ENCODE results near the gene YPEL3.

YPEL3 gene

DNA sequence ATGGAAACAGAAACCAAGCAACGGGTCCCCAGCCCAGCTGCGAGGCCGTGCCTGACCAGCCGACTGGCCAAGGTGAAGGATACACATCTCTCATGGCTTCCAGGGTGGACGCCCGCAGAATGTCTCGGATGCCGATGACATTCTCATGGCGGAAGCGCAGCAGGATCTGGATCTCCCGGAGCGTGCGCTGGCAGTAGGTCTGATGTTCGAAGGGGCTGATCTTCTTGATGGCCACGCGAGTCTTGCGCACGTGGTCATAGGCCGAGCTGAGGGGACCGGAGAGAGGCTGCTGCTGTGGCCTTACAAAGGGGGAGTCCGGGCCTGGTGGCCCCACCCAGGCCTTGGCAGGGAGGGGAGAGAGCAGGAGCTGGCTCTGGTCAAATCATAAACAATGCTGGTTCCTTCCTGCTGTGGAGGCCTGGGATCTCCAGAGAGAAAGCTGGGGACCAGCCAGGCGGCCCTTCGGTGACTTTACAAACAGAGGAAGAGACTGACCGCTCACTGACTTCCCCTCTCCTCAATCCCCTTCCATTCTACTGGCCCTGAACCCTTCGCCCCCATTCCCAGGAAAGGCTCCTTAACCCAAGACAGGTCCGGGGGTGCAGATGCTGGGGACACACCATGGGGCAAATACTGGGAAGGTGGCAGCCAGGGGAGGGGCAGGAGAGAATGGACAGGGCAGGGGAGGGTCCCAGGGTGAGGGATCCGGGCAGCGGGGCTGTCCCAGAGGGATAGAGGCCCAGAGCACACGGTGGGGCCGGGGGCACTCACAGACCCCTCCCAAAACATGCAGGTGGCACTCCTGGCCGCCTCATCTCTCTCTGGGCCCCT lies 25.9 kb upstream of the YPEL3 start:
- TF ChIP-seq, protein P1, sequence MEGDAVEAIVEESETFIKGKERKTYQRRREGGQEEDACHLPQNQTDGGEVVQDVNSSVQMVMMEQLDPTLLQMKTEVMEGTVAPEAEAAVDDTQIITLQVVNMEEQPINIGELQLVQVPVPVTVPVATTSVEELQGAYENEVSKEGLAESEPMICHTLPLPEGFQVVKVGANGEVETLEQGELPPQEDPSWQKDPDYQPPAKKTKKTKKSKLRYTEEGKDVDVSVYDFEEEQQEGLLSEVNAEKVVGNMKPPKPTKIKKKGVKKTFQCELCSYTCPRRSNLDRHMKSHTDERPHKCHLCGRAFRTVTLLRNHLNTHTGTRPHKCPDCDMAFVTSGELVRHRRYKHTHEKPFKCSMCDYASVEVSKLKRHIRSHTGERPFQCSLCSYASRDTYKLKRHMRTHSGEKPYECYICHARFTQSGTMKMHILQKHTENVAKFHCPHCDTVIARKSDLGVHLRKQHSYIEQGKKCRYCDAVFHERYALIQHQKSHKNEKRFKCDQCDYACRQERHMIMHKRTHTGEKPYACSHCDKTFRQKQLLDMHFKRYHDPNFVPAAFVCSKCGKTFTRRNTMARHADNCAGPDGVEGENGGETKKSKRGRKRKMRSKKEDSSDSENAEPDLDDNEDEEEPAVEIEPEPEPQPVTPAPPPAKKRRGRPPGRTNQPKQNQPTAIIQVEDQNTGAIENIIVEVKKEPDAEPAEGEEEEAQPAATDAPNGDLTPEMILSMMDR (IDR thresholded peaks at IDR 0.05) = no peak
- Histone ChIP-seq H3K4me3 (ENCODE audit: low read depth in 1 of 2, low read length in 1 of 2) (peak overlapping the region; percentile 94 to 97), H3K27me3 (no peaks in the 10 kb centered on the region), H3K36me3 (peaks cover 44% of the 10 kb centered on the region), H3K27ac (peak overlapping the region; percentile 84), H3K4me1 (ENCODE audit: control insufficient read depth in 1 of 2, insufficient read depth in 1 of 2, low read depth in 1 of 2, low read length in 1 of 2) (peaks cover 30 to 34% of the 10 kb centered on the region in 2 experiments), H3K9me3 (no peaks in the 10 kb centered on the region)

DNA sequence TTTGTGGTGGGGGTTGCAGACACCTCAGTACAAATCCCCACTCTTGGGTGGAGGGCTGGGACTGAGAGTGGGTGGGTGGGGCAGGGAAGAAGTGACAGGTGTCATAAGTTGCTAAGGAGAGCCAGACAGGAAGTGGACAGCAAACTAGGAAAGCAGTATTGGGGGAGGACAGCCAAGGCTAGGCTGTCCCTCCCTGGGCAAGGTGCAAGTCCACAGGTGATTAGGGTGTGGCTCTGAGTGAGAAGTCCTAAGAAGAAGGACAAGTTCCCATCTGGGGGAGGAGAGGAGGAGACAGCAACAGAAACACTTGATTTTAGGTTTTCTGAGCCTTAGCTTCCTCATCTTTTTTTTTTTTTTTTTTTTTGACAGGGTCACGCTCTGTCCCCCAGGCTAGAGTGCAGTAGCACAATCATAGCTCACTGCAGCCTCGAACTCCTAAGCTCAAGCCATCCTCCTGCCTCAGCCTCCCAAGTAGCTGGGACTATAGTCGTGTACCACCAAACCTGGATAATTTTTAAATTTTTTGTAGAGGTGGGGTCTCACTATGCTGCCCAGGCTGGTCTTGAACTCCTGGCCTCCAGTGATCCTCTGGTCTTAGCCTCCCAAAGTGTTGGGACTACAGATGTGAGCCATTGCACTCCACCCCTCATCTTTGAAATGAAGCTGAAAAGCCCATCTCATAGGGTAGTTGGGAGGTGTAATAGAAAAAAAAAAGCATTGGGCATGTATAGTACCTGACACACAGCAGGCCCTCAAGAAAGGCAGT lies 24.5 kb upstream of the YPEL3 start:
- Histone ChIP-seq H3K36me3 (peaks cover 58% of the 10 kb centered on the region), H3K27ac (peak overlapping the region; percentile 84), H3K4me3 (ENCODE audit: low read depth in 1 of 2, low read length in 1 of 2) (no peak overlapping the region), H3K9me3 (no peaks in the 10 kb centered on the region), H3K4me1 (ENCODE audit: control insufficient read depth in 1 of 2, insufficient read depth in 1 of 2, low read depth in 1 of 2, low read length in 1 of 2) (peaks cover 30 to 34% of the 10 kb centered on the region in 2 experiments), H3K27me3 (no peaks in the 10 kb centered on the region)
- TF ChIP-seq, protein P1 (IDR thresholded peaks at IDR 0.05) = no peak

DNA sequence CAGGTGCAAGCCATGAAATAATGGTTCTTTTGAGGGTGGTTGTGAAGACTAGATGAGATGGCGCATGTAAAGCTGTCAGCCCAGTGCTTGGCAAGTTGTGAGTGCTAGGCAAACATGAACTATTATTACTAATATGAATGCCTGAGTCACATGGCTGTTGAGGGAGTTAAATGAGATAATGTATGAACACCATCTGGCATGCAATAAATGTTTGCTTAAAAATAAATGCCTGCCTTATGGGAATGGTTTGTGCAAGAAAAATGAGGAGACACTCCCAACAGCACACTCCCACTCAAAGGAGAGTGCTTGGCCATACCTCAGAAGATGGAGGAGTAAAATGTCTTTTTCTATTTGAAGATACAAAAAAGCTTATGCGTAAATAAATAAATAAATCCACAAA lies 23.4 kb upstream of the YPEL3 start:
- TF ChIP-seq, protein P1 (IDR thresholded peaks at IDR 0.05) = no peak
- Histone ChIP-seq H3K36me3 (peaks cover 69% of the 10 kb centered on the region), H3K4me3 (ENCODE audit: low read depth in 1 of 2, low read length in 1 of 2) (no peak overlapping the region), H3K4me1 (ENCODE audit: control insufficient read depth in 1 of 2, insufficient read depth in 1 of 2, low read depth in 1 of 2, low read length in 1 of 2) (peaks cover 30 to 34% of the 10 kb centered on the region in 2 experiments), H3K27ac (no peak overlapping the region), H3K9me3 (no peaks in the 10 kb centered on the region), H3K27me3 (no peaks in the 10 kb centered on the region)

DNA sequence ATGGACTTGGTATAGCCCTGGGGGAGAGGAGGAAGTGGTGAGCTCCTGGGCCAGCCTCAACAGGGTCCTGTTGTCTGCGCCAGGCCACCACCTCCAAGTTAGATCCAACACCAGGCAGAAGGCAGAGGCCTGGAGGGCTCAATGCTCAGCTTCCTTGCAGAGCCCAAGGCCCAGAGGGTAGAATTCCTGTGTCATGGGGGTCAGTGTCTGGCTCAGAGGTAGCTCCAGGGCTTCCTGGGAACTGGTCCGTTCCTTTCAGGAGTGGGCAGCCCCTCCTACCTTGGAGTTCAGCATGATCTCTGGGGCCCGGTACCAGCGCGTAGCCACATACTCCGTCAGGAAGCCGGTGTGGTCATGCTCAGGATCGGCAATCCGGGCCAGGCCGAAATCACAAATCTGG lies 21.8 kb upstream of the YPEL3 start:
- no peak overlapping the region for H3K27ac ChIP-seq
- H3K36me3 ChIP-seq = peaks cover 85% of the 10 kb centered on the region
- no peaks in the 10 kb centered on the region for H3K27me3 ChIP-seq
- no peak overlapping the region for H3K4me3 ChIP-seq (ENCODE audit: low read depth in 1 of 2, low read length in 1 of 2)
- TF ChIP-seq, protein P1 (IDR thresholded peaks at IDR 0.05) = no peak
- peaks cover 26 to 28% of the 10 kb centered on the region in 2 experiments for H3K4me1 ChIP-seq (ENCODE audit: control insufficient read depth in 1 of 2, insufficient read depth in 1 of 2, low read depth in 1 of 2, low read length in 1 of 2)
- no peaks in the 10 kb centered on the region for H3K9me3 ChIP-seq

DNA sequence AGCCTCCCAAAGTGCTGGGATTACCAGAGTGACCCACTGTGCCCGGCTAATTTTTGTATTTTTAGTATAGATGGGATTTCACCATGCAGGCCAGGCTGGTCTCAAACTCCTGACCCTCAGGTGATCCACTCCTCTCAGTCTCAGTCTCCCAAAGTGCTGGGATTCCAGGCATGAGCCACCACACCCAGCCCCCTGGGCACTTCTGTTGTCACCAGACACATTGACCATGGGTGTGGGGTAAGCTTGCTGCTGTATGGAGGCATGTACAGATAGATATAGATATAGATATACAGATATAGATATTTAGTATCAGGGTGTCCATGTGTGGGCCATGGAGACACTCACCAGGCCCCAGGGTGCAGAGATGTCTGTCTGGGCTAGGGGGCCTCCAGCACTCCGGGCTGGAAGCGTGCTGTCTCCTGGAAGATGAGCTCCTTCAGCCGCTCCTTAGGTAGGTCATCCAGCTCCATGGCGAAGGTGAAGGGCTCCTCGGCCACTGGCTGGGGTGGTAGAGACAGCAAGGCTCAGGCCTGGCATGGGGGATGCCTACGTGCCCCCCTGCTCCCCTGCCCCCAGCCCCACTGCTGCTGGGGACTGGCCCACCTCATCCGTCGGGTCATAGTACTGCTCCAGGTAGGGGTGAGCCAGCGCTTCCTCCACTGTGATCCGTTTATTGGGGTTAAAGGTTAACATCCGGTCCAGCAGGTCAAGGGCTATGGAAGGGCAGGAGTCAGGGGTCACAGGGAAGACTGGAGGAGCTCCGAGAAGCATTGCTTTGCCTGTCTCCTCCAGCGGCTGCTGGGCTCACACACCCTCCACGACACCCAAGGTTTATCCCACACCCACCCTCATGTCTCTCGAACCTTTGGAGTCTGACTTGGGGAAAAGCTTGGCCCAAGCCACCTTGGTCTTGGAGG lies 20.5 kb upstream of the YPEL3 start:
- peaks cover 16 to 17% of the 10 kb centered on the region in 2 experiments for H3K4me1 ChIP-seq (ENCODE audit: control insufficient read depth in 1 of 2, insufficient read depth in 1 of 2, low read depth in 1 of 2, low read length in 1 of 2)
- no peak overlapping the region for H3K27ac ChIP-seq
- TF ChIP-seq, protein P1 (IDR thresholded peaks at IDR 0.05) = no peak
- H3K27me3 ChIP-seq = no peaks in the 10 kb centered on the region
- no peak overlapping the region for H3K4me3 ChIP-seq (ENCODE audit: low read depth in 1 of 2, low read length in 1 of 2)
- H3K36me3 ChIP-seq = peaks cover 94% of the 10 kb centered on the region
- no peaks in the 10 kb centered on the region for H3K9me3 ChIP-seq
